Measurements from ENCODE around the gene LACRT.

- TF ChIP-seq POLR2AphosphoS5 (IDR thresholded peaks at IDR 0.05; ENCODE audit: low read depth, low read length) (no peak), REST (IDR thresholded peaks at IDR 0.05; ENCODE audit: insufficient read depth in 1 of 2, low read depth in 2 of 2, low read length in 2 of 2) (no peak), TAF1 (IDR thresholded peaks at IDR 0.05; ENCODE audit: borderline replicate concordance, insufficient read depth, low read length) (no peak), SIN3A (IDR thresholded peaks at IDR 0.05; ENCODE audit: borderline replicate concordance, insufficient read depth, low read length) (no peak), FOXP2 (optimal IDR thresholded peaks at IDR 0.05; ENCODE audit: borderline replicate concordance, extremely low read depth, extremely low read length, insufficient read depth) (no peak)
Measured at GRCh38 chr12:54658306-54659264, 23.9 kb upstream of the LACRT start.

All from PFSK-1 (cell line).